Liver (tissue), 9 donors: ENCODE data around the gene RAD51B. TPM values are rescaled to one million over a fixed set of nuclear protein-coding genes. Genes with fewer than 3 reads are reported as not detected.
A peak's percentile ranks its signal among the peaks of the same experiment; 100 is the strongest.

Experiments
- DNase-seq: peaks from one replicate; pipeline ENCODE4 v3.0.0-alpha.2; 2017; ENCODE audit warnings: low spot score
- H3K27ac ChIP-seq, 2 donors: one replicate each; pipeline ENCODE4 v1.7.0; 2013; ENCODE audit warnings: inconsistent platforms in 2 of 2, low read length in 2 of 2, control low read depth in 1 of 2, low read depth in 1 of 2, mild to moderate bottlenecking in 1 of 2
- H3K27me3 ChIP-seq, 4 donors: one replicate each; pipeline versions ENCODE4 v1.6.1 to v1.7.0; 2013; ENCODE audit warnings: low read length in 3 of 4, inconsistent platforms in 1 of 4, mild to moderate bottlenecking in 1 of 4, moderate library complexity in 1 of 4; ENCODE audit not compliant: control insufficient read depth in 4 of 4, insufficient read depth in 4 of 4
- H3K36me3 ChIP-seq, 4 donors: one replicate each; pipeline versions ENCODE4 v1.6.1 to v1.7.0; 2013; ENCODE audit warnings: low read length in 3 of 4, mild to moderate bottlenecking in 3 of 4, low read depth in 1 of 4, moderate library complexity in 1 of 4; ENCODE audit not compliant: control insufficient read depth in 4 of 4, insufficient read depth in 3 of 4
- H3K4me1 ChIP-seq, 4 donors: one replicate each; pipeline versions ENCODE4 v1.6.1 to v1.7.0; 2013; ENCODE audit warnings: low read length in 3 of 4, mild to moderate bottlenecking in 3 of 4, moderate library complexity in 1 of 4; ENCODE audit not compliant: control insufficient read depth in 4 of 4, insufficient read depth in 4 of 4
- H3K4me3 ChIP-seq, 3 donors: one replicate each; pipeline versions ENCODE4 v1.6.1 to v1.7.0; 2013; ENCODE audit warnings: low read length in 3 of 3, control low read depth in 1 of 3, low read depth in 1 of 3, mild to moderate bottlenecking in 1 of 3
- H3K9ac ChIP-seq, 2 donors: one replicate each; pipeline ENCODE4 v1.7.0; 2013; ENCODE audit warnings: low read length in 2 of 2, mild to moderate bottlenecking in 2 of 2, moderate library complexity in 2 of 2, control low read depth in 1 of 2, low read depth in 1 of 2
- H3K9me3 ChIP-seq, 4 donors: one replicate each; pipeline versions ENCODE4 v1.6.1 to v1.7.0; 2013; ENCODE audit warnings: low read length in 3 of 4; ENCODE audit not compliant: control insufficient read depth in 4 of 4
- EGR1 ChIP-seq, 2 donors: IDR thresholded peaks; 2 replicates each; pipeline ENCODE4 v1.6.1; 2016 to 2018; ENCODE audit warnings: antibody characterized with exemption in 2 of 2, low read depth in 2 of 2
- FOXA1 ChIP-seq: IDR thresholded peaks from 2 replicates; pipeline ENCODE4 v1.6.1; 2016; ENCODE audit warnings: antibody characterized with exemption
- HNF4G ChIP-seq: IDR thresholded peaks from 2 replicates; pipeline ENCODE4 v1.6.1; 2016; ENCODE audit warnings: antibody characterized with exemption
- JUND ChIP-seq, 2 donors: IDR thresholded peaks; 2 replicates each; pipeline ENCODE4 v1.6.1; 2016; ENCODE audit warnings: antibody characterized with exemption in 2 of 2
- RAD21 ChIP-seq, 2 donors: IDR thresholded peaks; 2 replicates each; pipeline ENCODE4 v1.6.1; 2016; ENCODE audit warnings: antibody characterized with exemption in 2 of 2, mild to moderate bottlenecking in 2 of 2
- TAF1 ChIP-seq: conservative IDR thresholded peaks from 2 replicates; pipeline ENCODE4 v1.6.1; 2016; ENCODE audit warnings: antibody characterized with exemption, mild to moderate bottlenecking
- WGBS: extraction: QIAGEN DNeasy Blood & Tissue Kit; methylation state at CpG from one replicate; pipeline ENCODE4 v1.1.7; 2013; 5-methylcytosine and 5-hydroxymethylcytosine counted together
- polyA plus RNA-seq, 2 donors: library from polyadenylated mRNA; stranded (reverse) in 1 of 2; unstranded in 1 of 2; fragments of 200-250 nt in 1 of 2; fragments of >200 nt in 1 of 2; fragmentation: Nextera tagmentation in 1 of 2; extraction: Ambion mirVana in 1 of 2; gene quantifications; one replicate each; pipeline versions ENCODE4 v1.2.1 to v1.2.3, GENCODE V29; 2013 to 2015
- total RNA-seq, 2 donors: library from RNA; depleted of rRNA; stranded (reverse); fragments of >200 nt; gene quantifications; one replicate each; pipeline ENCODE4 v1.2.3, GENCODE V29; 2014
- TF ChIP-seq, protein P1 (sequence below): fragments of 150-350 bp; IDR thresholded peaks from 2 replicates; pipeline ENCODE4 v1.5.1; 2017; ENCODE audit warnings: improper control_type of control experiment, low read depth, low read length; ENCODE audit not compliant: missing input control
- TF ChIP-seq, protein P2 (sequence below): IDR thresholded peaks from 2 replicates; pipeline ENCODE4 v1.6.1; 2016; ENCODE audit warnings: antibody characterized with exemption
- TF ChIP-seq, protein P3 (sequence below): IDR thresholded peaks from 2 replicates; pipeline ENCODE4 v1.6.1; 2016; ENCODE audit warnings: antibody characterized with exemption
- TF ChIP-seq, protein P4 (sequence below): IDR thresholded peaks from 2 replicates; pipeline ENCODE4 v1.6.1; 2016; ENCODE audit warnings: antibody characterized with exemption
- donor health status: healthy.
- donor health status: healthy.
- donor health status: healthy.
- donor health status: healthy.
- donor health status: healthy.

Gene RAD51B
- total and polyA plus RNA-seq, 4 donors: 0.81 to 12.9 (median 2.4) TPM

DNA sequence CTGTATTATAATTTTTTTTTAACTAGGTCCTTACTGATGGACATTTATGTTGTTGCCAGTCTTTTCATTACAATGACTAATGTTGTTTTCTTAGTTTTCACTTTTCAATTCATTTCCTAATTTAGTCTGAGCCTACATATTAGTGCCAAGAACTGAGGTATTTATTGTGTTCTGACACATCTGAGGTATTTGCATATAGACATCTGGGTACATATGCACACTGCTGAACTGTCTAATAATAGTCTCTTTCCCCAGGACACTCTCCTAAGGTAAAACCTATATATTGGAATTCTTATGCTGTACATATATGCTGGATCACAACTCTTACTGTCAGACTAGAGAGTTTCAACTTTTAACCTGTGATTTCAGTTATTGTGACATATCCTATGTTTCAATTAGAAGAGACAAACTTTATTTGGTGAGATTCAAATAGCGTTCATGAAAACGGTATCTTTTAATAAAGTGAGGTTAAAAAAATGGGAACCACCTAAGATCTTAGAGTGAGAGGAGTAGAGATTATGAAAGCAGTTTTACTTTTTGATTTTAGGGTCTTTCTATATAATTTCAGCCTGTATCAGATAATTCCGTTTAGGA lies 263.2 kb downstream of the RAD51B start:
- no peak overlapping the region for H3K4me3 ChIP-seq
- no peaks in the 10 kb centered on the region for H3K4me1 ChIP-seq
- 88% methylated on average over 3 of the region's 3 CpGs for WGBS
- H3K27ac ChIP-seq: no peak overlapping the region
- H3K9me3 ChIP-seq: no peaks in the 10 kb centered on the region
- H3K36me3 ChIP-seq: no peaks in the 10 kb centered on the region
- no peaks in the 10 kb centered on the region for H3K27me3 ChIP-seq
- no peak for TF ChIP-seq TAF1
- DNase-seq: no peak
- no peak overlapping the region for H3K9ac ChIP-seq

DNA sequence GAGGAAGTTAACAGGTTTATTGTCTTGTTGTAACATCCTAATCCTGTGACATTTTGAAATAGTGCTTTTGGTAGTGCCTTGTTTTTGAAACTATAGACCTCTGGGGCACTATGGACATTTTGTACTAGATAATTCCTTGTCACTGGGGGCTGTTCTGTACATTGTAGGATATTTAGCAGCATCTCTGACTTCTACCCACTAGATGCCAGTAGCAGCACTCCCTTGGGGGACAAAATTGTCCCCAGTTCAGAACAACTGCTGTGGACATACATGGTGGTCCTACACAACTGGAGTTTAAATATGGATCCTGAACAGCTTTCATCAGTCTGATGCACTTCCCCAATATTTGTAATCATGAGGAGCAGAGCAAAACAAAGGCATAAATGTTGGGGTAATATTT lies 264.7 kb downstream of the RAD51B start:
- no peaks in the 10 kb centered on the region for H3K9me3 ChIP-seq
- no peaks in the 10 kb centered on the region for H3K27me3 ChIP-seq
- no peak overlapping the region for H3K27ac ChIP-seq
- no peak overlapping the region for H3K9ac ChIP-seq
- H3K4me3 ChIP-seq: no peak overlapping the region
- no peaks in the 10 kb centered on the region for H3K36me3 ChIP-seq
- no peak for DNase-seq
- no peaks in the 10 kb centered on the region for H3K4me1 ChIP-seq
- TF ChIP-seq EGR1 (IDR thresholded peaks at IDR 0.05; ENCODE audit: low read depth in 2 of 2): no peak
- TF ChIP-seq FOXA1: no peak
- TF ChIP-seq, protein P1, sequence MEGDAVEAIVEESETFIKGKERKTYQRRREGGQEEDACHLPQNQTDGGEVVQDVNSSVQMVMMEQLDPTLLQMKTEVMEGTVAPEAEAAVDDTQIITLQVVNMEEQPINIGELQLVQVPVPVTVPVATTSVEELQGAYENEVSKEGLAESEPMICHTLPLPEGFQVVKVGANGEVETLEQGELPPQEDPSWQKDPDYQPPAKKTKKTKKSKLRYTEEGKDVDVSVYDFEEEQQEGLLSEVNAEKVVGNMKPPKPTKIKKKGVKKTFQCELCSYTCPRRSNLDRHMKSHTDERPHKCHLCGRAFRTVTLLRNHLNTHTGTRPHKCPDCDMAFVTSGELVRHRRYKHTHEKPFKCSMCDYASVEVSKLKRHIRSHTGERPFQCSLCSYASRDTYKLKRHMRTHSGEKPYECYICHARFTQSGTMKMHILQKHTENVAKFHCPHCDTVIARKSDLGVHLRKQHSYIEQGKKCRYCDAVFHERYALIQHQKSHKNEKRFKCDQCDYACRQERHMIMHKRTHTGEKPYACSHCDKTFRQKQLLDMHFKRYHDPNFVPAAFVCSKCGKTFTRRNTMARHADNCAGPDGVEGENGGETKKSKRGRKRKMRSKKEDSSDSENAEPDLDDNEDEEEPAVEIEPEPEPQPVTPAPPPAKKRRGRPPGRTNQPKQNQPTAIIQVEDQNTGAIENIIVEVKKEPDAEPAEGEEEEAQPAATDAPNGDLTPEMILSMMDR: peak; percentile 14
- TF ChIP-seq RAD21 (IDR thresholded peaks at IDR 0.05): peak; percentile 56 to 70

DNA sequence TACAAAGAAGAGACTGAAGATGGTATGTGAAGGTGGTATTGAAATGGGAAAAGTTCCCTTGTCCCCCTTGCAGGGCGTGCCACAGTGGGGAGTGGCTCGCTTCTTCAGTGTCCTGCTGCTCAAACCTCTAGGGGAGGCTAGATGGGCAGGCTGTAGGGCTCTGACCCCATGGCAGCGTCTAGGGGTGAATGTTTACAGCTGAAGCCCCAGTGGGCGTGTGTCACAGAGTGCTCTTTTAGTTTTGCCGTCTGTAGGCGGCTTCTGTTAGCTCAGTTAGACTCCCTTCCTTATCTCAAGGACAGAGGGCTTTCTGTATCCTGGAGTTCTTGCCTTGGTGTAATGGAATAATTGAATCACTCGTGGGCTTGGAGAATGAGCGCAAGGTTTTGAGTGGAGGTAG lies 266.2 kb downstream of the RAD51B start:
- no peak overlapping the region for H3K9ac ChIP-seq
- H3K36me3 ChIP-seq: no peaks in the 10 kb centered on the region
- H3K9me3 ChIP-seq: no peaks in the 10 kb centered on the region
- H3K27ac ChIP-seq: no peak overlapping the region
- H3K4me3 ChIP-seq: no peak overlapping the region
- WGBS: 89% methylated on average over 8 of the region's 8 CpGs
- no peaks in the 10 kb centered on the region for H3K4me1 ChIP-seq
- TF ChIP-seq JUND (IDR thresholded peaks at IDR 0.05) (no peak), FOXA1 (no peak), HNF4G (no peak), RAD21 (IDR thresholded peaks at IDR 0.05) (no peak), TAF1 (no peak)
- TF ChIP-seq, protein P2, sequence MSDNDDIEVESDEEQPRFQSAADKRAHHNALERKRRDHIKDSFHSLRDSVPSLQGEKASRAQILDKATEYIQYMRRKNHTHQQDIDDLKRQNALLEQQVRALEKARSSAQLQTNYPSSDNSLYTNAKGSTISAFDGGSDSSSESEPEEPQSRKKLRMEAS: no peak
- TF ChIP-seq, protein P3, sequence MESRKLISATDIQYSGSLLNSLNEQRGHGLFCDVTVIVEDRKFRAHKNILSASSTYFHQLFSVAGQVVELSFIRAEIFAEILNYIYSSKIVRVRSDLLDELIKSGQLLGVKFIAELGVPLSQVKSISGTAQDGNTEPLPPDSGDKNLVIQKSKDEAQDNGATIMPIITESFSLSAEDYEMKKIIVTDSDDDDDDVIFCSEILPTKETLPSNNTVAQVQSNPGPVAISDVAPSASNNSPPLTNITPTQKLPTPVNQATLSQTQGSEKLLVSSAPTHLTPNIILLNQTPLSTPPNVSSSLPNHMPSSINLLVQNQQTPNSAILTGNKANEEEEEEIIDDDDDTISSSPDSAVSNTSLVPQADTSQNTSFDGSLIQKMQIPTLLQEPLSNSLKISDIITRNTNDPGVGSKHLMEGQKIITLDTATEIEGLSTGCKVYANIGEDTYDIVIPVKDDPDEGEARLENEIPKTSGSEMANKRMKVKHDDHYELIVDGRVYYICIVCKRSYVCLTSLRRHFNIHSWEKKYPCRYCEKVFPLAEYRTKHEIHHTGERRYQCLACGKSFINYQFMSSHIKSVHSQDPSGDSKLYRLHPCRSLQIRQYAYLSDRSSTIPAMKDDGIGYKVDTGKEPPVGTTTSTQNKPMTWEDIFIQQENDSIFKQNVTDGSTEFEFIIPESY: no peak
- TF ChIP-seq, protein P4, sequence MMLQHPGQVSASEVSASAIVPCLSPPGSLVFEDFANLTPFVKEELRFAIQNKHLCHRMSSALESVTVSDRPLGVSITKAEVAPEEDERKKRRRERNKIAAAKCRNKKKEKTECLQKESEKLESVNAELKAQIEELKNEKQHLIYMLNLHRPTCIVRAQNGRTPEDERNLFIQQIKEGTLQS: no peak
- no peak for DNase-seq
- H3K27me3 ChIP-seq: no peaks in the 10 kb centered on the region
